IMR-90 (cell line): ENCODE measurements around the gene CDK6. TPM values are rescaled to one million over a fixed set of nuclear protein-coding genes. Genes with fewer than 3 reads are reported as not detected.
A peak's percentile ranks its signal among the peaks of the same experiment; 100 is the strongest.

ENCODE experiments used
- ATAC-seq: fragments of 200-7000 bp; cut with Tn5 transposase; 2 replicates; pipeline ENCODE4 v1.9.1; 2020; ENCODE audit warnings: low read depth, mild to moderate bottlenecking, moderate library complexity
- BruUV-seq: library from RNA; stranded (reverse); fragments of 400-500 nt; replicated peaks from 2 replicates; lab custom pipeline; 2021; lab: Mats Ljungman, UMichigan
- CTCF ChIA-PET: fragments of 300-600 bp; formaldehyde crosslinking; extraction: SDS; loops from one replicate; lab custom pipeline; 2021; ENCODE audit warnings: antibody characterized with exemption; lab: Yijun Ruan, JAX
- POLR2A ChIA-PET: fragments of 300-600 bp; sonication (Branson Sonifier 250); formaldehyde crosslinking; loops from one replicate; lab custom pipeline; 2022; ENCODE audit warnings: antibody characterized with exemption; ENCODE audit not compliant: unreplicated experiment; lab: Charles Lee
- DNase-seq: peaks from one replicate; pipeline ENCODE4 v3.0.0; 2013
- H2AFZ ChIP-seq: replicated peaks from 2 replicates; pipeline ENCODE3; 2013; ENCODE audit warnings: low read length, mild to moderate bottlenecking; ENCODE audit not compliant: poor library complexity
- H2AK5ac ChIP-seq: 2 replicates; pipeline ENCODE4 v1.6.1; 2013; ENCODE audit warnings: low read depth, low read length, inconsistent platforms
- H2AK9ac ChIP-seq: replicated peaks from 2 replicates; pipeline ENCODE3; 2013; ENCODE audit warnings: mild to moderate bottlenecking, low read depth, low read length, moderate library complexity; ENCODE audit not compliant: poor library complexity
- H2BK120ac ChIP-seq: 2 replicates; pipeline ENCODE4 v1.6.1; 2013; ENCODE audit warnings: low read depth, low read length, inconsistent platforms
- H2BK15ac ChIP-seq: 3 replicates; pipeline ENCODE4 v1.6.1; 2013; ENCODE audit warnings: low read depth, low read length, inconsistent platforms
- H2BK20ac ChIP-seq: 2 replicates; pipeline ENCODE4 v1.6.1; 2013; ENCODE audit warnings: low read depth, mild to moderate bottlenecking, inconsistent platforms, low read length, moderate library complexity
- H2BK5ac ChIP-seq: 2 replicates; pipeline ENCODE4 v1.6.1; 2013; ENCODE audit warnings: mild to moderate bottlenecking, low read depth, low read length, inconsistent platforms; ENCODE audit not compliant: poor library complexity, severe bottlenecking
- H3K14ac ChIP-seq: replicated peaks from 2 replicates; pipeline ENCODE4 v1.6.1; 2013; ENCODE audit warnings: low read depth, low read length, inconsistent platforms
- H3K18ac ChIP-seq: 2 replicates; pipeline ENCODE4 v1.6.1; 2013; ENCODE audit warnings: low read depth, low read length, control low read depth
- H3K23ac ChIP-seq: 2 replicates; pipeline ENCODE4 v1.6.1; 2013; ENCODE audit warnings: low read depth, low read length, inconsistent platforms
- H3K27ac ChIP-seq: 2 replicates; pipeline ENCODE4 v1.5.1; 2013; ENCODE audit warnings: mild to moderate bottlenecking, control low read depth, low read length; ENCODE audit not compliant: insufficient read depth
- H3K27me3 ChIP-seq: 2 replicates; pipeline ENCODE4 v1.6.1; 2013; ENCODE audit warnings: low read length; ENCODE audit not compliant: control insufficient read depth, insufficient read depth
- H3K36me3 ChIP-seq: 2 replicates; pipeline ENCODE4 v1.6.1; 2013; ENCODE audit warnings: low read length, mixed read lengths; ENCODE audit not compliant: control insufficient read depth, insufficient read depth
- H3K4ac ChIP-seq: 2 replicates; pipeline ENCODE4 v1.6.1; 2013; ENCODE audit warnings: low read depth, low read length, inconsistent platforms
- H3K4me1 ChIP-seq: 2 replicates; pipeline ENCODE4 v1.6.1; 2013; ENCODE audit warnings: low read length, mixed read lengths; ENCODE audit not compliant: control insufficient read depth, insufficient read depth
- H3K4me2 ChIP-seq: 2 replicates; pipeline ENCODE4 v1.6.1; 2013; ENCODE audit warnings: low read depth, mild to moderate bottlenecking, control low read depth, low read length, moderate library complexity
- H3K4me3 ChIP-seq: 2 replicates; pipeline ENCODE4 v1.5.1; 2013; ENCODE audit warnings: low read depth, mild to moderate bottlenecking, control low read depth, low read length, moderate library complexity; ENCODE audit not compliant: insufficient read depth
- H3K56ac ChIP-seq: 2 replicates; pipeline ENCODE4 v1.6.1; 2013; ENCODE audit warnings: low read length, inconsistent platforms; ENCODE audit not compliant: insufficient read depth; ENCODE audit errors: extremely low read depth
- H3K79me1 ChIP-seq, 2 experiments: 2 replicates each; pipeline ENCODE4 v1.6.1; 2013; ENCODE audit warnings: low read length in 2 of 2, inconsistent platforms in 1 of 2, low read depth in 1 of 2
- H3K9ac ChIP-seq: 2 replicates; pipeline ENCODE4 v1.6.1; 2013; ENCODE audit warnings: low read depth, low read length, control low read depth
- H3K9me1 ChIP-seq: 2 replicates; pipeline ENCODE4 v1.6.1; 2013; ENCODE audit warnings: low read length, inconsistent platforms; ENCODE audit not compliant: insufficient read depth
- H3K9me3 ChIP-seq: 2 replicates; pipeline ENCODE4 v1.6.1; 2013; ENCODE audit warnings: low read length; ENCODE audit not compliant: control insufficient read depth, insufficient read depth
- H4K20me1 ChIP-seq: 2 replicates; pipeline ENCODE4 v1.6.1; 2013; ENCODE audit warnings: low read length, inconsistent platforms; ENCODE audit not compliant: insufficient read depth
- H4K5ac ChIP-seq: 2 replicates; pipeline ENCODE4 v1.6.1; 2013; ENCODE audit warnings: mild to moderate bottlenecking, low read depth, low read length, control low read depth
- H4K8ac ChIP-seq, 2 experiments: 2 replicates each; pipeline ENCODE4 v1.6.1; 2013; ENCODE audit warnings: low read depth in 2 of 2, low read length in 2 of 2, control low read depth in 1 of 2, inconsistent platforms in 1 of 2
- H4K91ac ChIP-seq: 2 replicates; pipeline ENCODE4 v1.6.1; 2013; ENCODE audit warnings: low read depth, low read length, inconsistent platforms; ENCODE audit not compliant: insufficient read depth
- BHLHE40 ChIP-seq: fragments of 150-350 bp; IDR thresholded peaks from 2 replicates; pipeline ENCODE4 v1.6.1; 2016; ENCODE audit warnings: mild to moderate bottlenecking, low read depth, low read length
- CEBPB ChIP-seq: IDR thresholded peaks from 2 replicates; pipeline ENCODE4 v1.6.1; 2012; ENCODE audit warnings: low read depth, low read length, improper control_type of control experiment
- CTCF ChIP-seq: conservative IDR thresholded peaks from 2 replicates; pipeline ENCODE4 v1.5.1; 2012; ENCODE audit warnings: mild to moderate bottlenecking, low read depth, low read length, improper control_type of control experiment
- FOS ChIP-seq: fragments of 150-350 bp; IDR thresholded peaks from 2 replicates; pipeline ENCODE4 v1.6.1; 2016; ENCODE audit warnings: low read depth, low read length
- MAZ ChIP-seq: IDR thresholded peaks from 2 replicates; pipeline ENCODE4 v1.6.1; 2012; ENCODE audit warnings: low read depth, mild to moderate bottlenecking, low read length, improper control_type of control experiment, moderate library complexity, borderline replicate concordance
- MXI1 ChIP-seq: IDR thresholded peaks from 2 replicates; pipeline ENCODE4 v1.6.1; 2012; ENCODE audit warnings: low read depth, mild to moderate bottlenecking, low read length, moderate library complexity, borderline replicate concordance
- POLR2A ChIP-seq: IDR thresholded peaks from 2 replicates; pipeline ENCODE4 v1.6.1; 2012; ENCODE audit warnings: mild to moderate bottlenecking, low read depth, low read length
- RCOR1 ChIP-seq: IDR thresholded peaks from 2 replicates; pipeline ENCODE4 v1.6.1; 2012; ENCODE audit warnings: mild to moderate bottlenecking, low read length, improper control_type of control experiment; ENCODE audit not compliant: insufficient replicate concordance
- RFX5 ChIP-seq: IDR thresholded peaks from 2 replicates; pipeline ENCODE4 v1.8.0; 2012; ENCODE audit warnings: low read depth, mild to moderate bottlenecking, low read length, moderate library complexity
- SMC3 ChIP-seq: fragments of 150-350 bp; IDR thresholded peaks from 2 replicates; pipeline ENCODE4 v1.6.1; 2016; ENCODE audit warnings: low read depth, mild to moderate bottlenecking, antibody characterized with exemption, low read length, moderate library complexity
- WGBS, 2 experiments: methylation state at CpG; one replicate each; pipeline versions ENCODE4 v1.1.5 to v1.1.7; 2013; ENCODE audit warnings: missing lambda C conversion rate in 2 of 2; ENCODE audit not compliant: insufficient read length in 1 of 2; ENCODE audit errors: extremely low coverage in 2 of 2; 5-methylcytosine and 5-hydroxymethylcytosine counted together
- dilution Hi-C: fragments of 300-500 bp; cut with HindIII; formaldehyde crosslinking; loops from one replicate; pipeline ENCODE4 v1.14.3; 2018; ENCODE audit warnings: low sequenced_read_pairs; ENCODE audit not compliant: unreplicated experiment
- in situ Hi-C: fragments of 300-500 bp; cut with MboI; formaldehyde crosslinking; loops from 3 replicates; pipeline ENCODE4 v1.14.3; 2019; ENCODE audit warnings: low sequenced_read_pairs, inconsistent platforms, mixed read lengths
- intact Hi-C: fragments of 100-400 bp; cut with micrococcal nuclease; formaldehyde crosslinking; loops from 2 replicates; pipeline ENCODE4 v1.10.0; 2022
- polyA plus RNA-seq, 3 experiments: library from polyadenylated mRNA; depleted of rRNA; stranded (reverse); fragments of >200 nt; gene quantifications; 2 replicates each; pipeline ENCODE4 v1.2.3, GENCODE V29; 2012; ENCODE audit warnings: low replicate concordance in 1 of 3
- total RNA-seq: library from RNA; depleted of rRNA; stranded (reverse); fragments of >200 nt; gene quantifications from 2 replicates; pipeline ENCODE4 v1.2.3, GENCODE V29; 2012

Gene CDK6
- total and polyA plus RNA-seq, 2 of the 4 experiments (the other 2 are of a cell fraction): 21.5 to 195 TPM

GRCh38 chr7:92698237-92698841 lies 138.0 kb downstream of the CDK6 start:
- in situ Hi-C loops (loop anchor here (5.0 kb wide), 2 partner anchors 76 to 134 kb away; no protein-coding TSS in a partner anchor), intact Hi-C loops (loop anchor here (5.0 to 10.0 kb wide), 4 partner anchors 69 to 316 kb away; no protein-coding TSS in a partner anchor), dilution Hi-C loops (no loop called here)
- Histone ChIP-seq H2AK9ac (no peak overlapping the region), H3K9me1 (peaks cover 16% of the 10 kb centered on the region), H2BK5ac (peak overlapping the region; percentile 93), H4K91ac (peak overlapping the region; percentile 16; the same call in 1 of the 2 replicates), H3K4me3 (peak overlapping the region; percentile 6; the same call in 1 of the 2 replicates), H3K14ac (peak overlapping the region; percentile 65), H3K27me3 (no peaks in the 10 kb centered on the region), H2BK15ac (peak overlapping the region; percentile 40; the same call in 1 of the 3 replicates), H3K23ac (peak overlapping the region; percentile 70), H2AK5ac (peak overlapping the region; percentile 9; the same call in 1 of the 2 replicates), H3K4ac (peak overlapping the region; percentile 49), H3K4me1 (peaks cover 19% of the 10 kb centered on the region), H4K20me1 (peaks cover 11% of the 10 kb centered on the region; the same call in 1 of the 2 replicates), H3K4me2 (peak overlapping the region; percentile 73), H3K27ac (peak overlapping the region; percentile 77), H2BK120ac (peak overlapping the region; percentile 81), H3K9me3 (peaks cover 2% of the 10 kb centered on the region; the same call in 1 of the 2 replicates), H3K9ac (peak overlapping the region; percentile 62), H2AFZ (no peak overlapping the region), H4K5ac (peak overlapping the region; percentile 55), H3K18ac (peak overlapping the region; percentile 58), H3K56ac (peak overlapping the region; percentile 80), H3K36me3 (peaks cover 5% of the 10 kb centered on the region; the same call in 1 of the 2 replicates), H2BK20ac (peak overlapping the region; percentile 80; the same call in 1 of the 2 replicates), H4K8ac (peak overlapping the region; percentile 16 to 57; a peak in 3 of 4 replicates), H3K79me1 (peaks cover 17 to 47% of the 10 kb centered on the region in 2 experiments; a peak in 3 of 4 replicates)
- ChIA-PET CTCF (interaction anchor here (0.7 to 1.0 kb wide), 3 partner anchors 64 to 364 kb away, joined by 3 to 5 read pairs (median 4); no protein-coding TSS in a partner anchor), POLR2A (interaction anchor here (0.5 to 1.2 kb wide), 2 partner anchors 133 to 1125 kb away, joined by 3 to 7 read pairs; no protein-coding TSS in a partner anchor)
- BruUV-seq: no TSS peak
- DNase-seq: peak; percentile 92
- WGBS, 2 experiments: 0% methylated on average over 2 of the region's 12 CpGs; no CpG with 5 or more reads in 1 of the 2 experiments
- TF ChIP-seq SMC3 (no peak), BHLHE40 (no peak), POLR2A (no peak), MXI1 (no peak), RCOR1 (no peak), RFX5 (no peak), CTCF (no peak), MAZ (no peak), FOS (no peak), CEBPB (no peak)
- ATAC-seq: peak; percentile 55
